ENCODE data around the gene PKHD1.

DNA sequence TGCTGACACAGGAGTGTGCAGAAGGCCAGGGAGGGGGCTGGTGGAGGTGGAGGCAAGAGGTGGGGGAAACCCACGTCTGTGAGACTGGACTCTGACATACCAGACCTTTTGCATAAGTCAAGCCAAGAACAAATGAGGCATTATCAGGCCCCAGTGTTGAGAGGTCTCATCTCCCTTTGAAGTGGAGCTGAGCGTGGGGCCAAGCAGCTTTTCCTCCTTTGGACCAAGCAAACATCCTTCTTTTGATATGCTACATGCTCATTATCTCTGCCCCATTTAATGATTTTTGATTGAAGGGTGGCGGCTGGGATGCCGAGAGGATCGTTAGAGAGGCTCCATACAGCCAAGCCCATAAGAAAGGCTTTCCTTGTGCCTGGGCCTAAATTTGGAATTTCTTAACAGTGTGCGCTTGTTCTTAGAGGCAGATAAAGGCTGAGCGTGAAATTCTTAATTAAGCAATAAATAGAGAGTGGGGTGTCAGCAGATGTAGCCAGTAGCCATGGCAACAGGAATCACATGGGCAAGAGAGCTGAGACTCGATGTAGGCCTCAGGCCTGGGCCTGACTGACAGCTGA lies 244.5 kb downstream of the PKHD1 start:
- no peak for TF ChIP-seq CTCF (IDR thresholded peaks at IDR 0.05)
- TF ChIP-seq EZH2 (IDR thresholded peaks at IDR 0.05; ENCODE audit: borderline replicate concordance, insufficient read depth, low read depth, low read length, poor library complexity, severe bottlenecking): no peak

Measured in B cell (primary cell).